Measurements from ENCODE around the gene SMG6. TPM values are rescaled to one million over a fixed set of nuclear protein-coding genes. Genes with fewer than 3 reads are reported as not detected.

Gene SMG6
- total and polyA plus RNA-seq, 2 experiments from 2014 or later = 11.9 to 19.9 TPM

GRCh38 chr17:2124391-2124790 lies 179.2 kb downstream of the SMG6 start:
- WGBS (ENCODE audit: low lambda C conversion rate, missing lambda C conversion rate) = 52% methylated on average over 6 of the region's 6 CpGs
- no peaks in the 10 kb centered on the region for H3K9me3 ChIP-seq (ENCODE audit: low read depth)
- no peak for DNase-seq (ENCODE audit: low spot score)

GRCh38 chr17:2123375-2124251 lies 180.0 kb downstream of the SMG6 start:
- Histone ChIP-seq H3K4me1 (ENCODE audit: insufficient read depth) (peaks cover 22% of the 10 kb centered on the region), H2AFZ (no peak overlapping the region), H3K4me3 (no peak overlapping the region), H3K4me2 (no peak overlapping the region), H3K9me2 (replicated peaks; ENCODE audit: insufficient read depth) (no peaks in the 10 kb centered on the region), H3K36me3 (replicated peaks; ENCODE audit: insufficient read depth, low read depth) (no peaks in the 10 kb centered on the region), H3K27ac (peak overlapping the region; percentile 71), H3K9me3 (ENCODE audit: low read depth) (no peaks in the 10 kb centered on the region), H3K79me2 (no peaks in the 10 kb centered on the region), H3K27me3 (no peaks in the 10 kb centered on the region), H4K20me1 (ENCODE audit: insufficient read depth, poor library complexity, severe bottlenecking) (no peaks in the 10 kb centered on the region)
- TF ChIP-seq CTCF (IDR thresholded peaks at IDR 0.05; ENCODE audit: poor library complexity) (no peak), EZH2phosphoT487 (IDR thresholded peaks at IDR 0.05; ENCODE audit: low read depth, severe bottlenecking, unreplicated experiment) (no peak), EZH2 (IDR thresholded peaks at IDR 0.05; ENCODE audit: borderline replicate concordance) (no peak)
- WGBS (ENCODE audit: low lambda C conversion rate, missing lambda C conversion rate) = 78% methylated on average over 7 of the region's 7 CpGs
- peak; percentile 23 for DNase-seq (ENCODE audit: low spot score)

More at GRCh38 chr17:2124391-2124790, 179.2 kb downstream of the SMG6 start:
- Histone ChIP-seq H3K36me3 (replicated peaks; ENCODE audit: insufficient read depth, low read depth) (no peaks in the 10 kb centered on the region), H3K4me3 (no peak overlapping the region), H2AFZ (no peak overlapping the region), H3K27ac (peak overlapping the region; percentile 71), H3K4me2 (no peak overlapping the region), H3K9me2 (replicated peaks; ENCODE audit: insufficient read depth) (no peaks in the 10 kb centered on the region), H4K20me1 (ENCODE audit: insufficient read depth, poor library complexity, severe bottlenecking) (no peaks in the 10 kb centered on the region), H3K79me2 (no peaks in the 10 kb centered on the region), H3K4me1 (ENCODE audit: insufficient read depth) (peaks cover 22% of the 10 kb centered on the region), H3K27me3 (no peaks in the 10 kb centered on the region)
- TF ChIP-seq EZH2 (IDR thresholded peaks at IDR 0.05; ENCODE audit: borderline replicate concordance) (no peak), CTCF (IDR thresholded peaks at IDR 0.05; ENCODE audit: poor library complexity) (no peak), EZH2phosphoT487 (IDR thresholded peaks at IDR 0.05; ENCODE audit: low read depth, severe bottlenecking, unreplicated experiment) (no peak)

- TF ChIP-seq CTCF (IDR thresholded peaks at IDR 0.05; ENCODE audit: poor library complexity) (peak; percentile 15), EZH2phosphoT487 (IDR thresholded peaks at IDR 0.05; ENCODE audit: low read depth, severe bottlenecking, unreplicated experiment) (no peak), EZH2 (IDR thresholded peaks at IDR 0.05; ENCODE audit: borderline replicate concordance) (no peak)
- Histone ChIP-seq H3K27me3 (no peaks in the 10 kb centered on the region), H2AFZ (no peak overlapping the region), H3K36me3 (replicated peaks; ENCODE audit: insufficient read depth, low read depth) (no peaks in the 10 kb centered on the region), H3K4me2 (no peak overlapping the region), H3K27ac (peak overlapping the region; percentile 71), H4K20me1 (ENCODE audit: insufficient read depth, poor library complexity, severe bottlenecking) (no peaks in the 10 kb centered on the region), H3K4me3 (no peak overlapping the region), H3K79me2 (no peaks in the 10 kb centered on the region), H3K9me3 (ENCODE audit: low read depth) (no peaks in the 10 kb centered on the region), H3K9me2 (replicated peaks; ENCODE audit: insufficient read depth) (no peaks in the 10 kb centered on the region), H3K4me1 (ENCODE audit: insufficient read depth) (peaks cover 22% of the 10 kb centered on the region)
- WGBS (ENCODE audit: low lambda C conversion rate, missing lambda C conversion rate) = 72% methylated on average over 16 of the region's 16 CpGs
- peak; percentile 42 for DNase-seq (ENCODE audit: low spot score)
These were observed 180.8 kb downstream of the SMG6 start for GRCh38 chr17:2122641-2123302.

Data from hepatocyte (in vitro differentiated cells).